Epithelial cell of esophagus (primary cell): ENCODE data around the gene PPP1R12B.

ENCODE experiments used
- DNase-seq: peaks from one replicate; pipeline ENCODE4 v3.0.0; 2010; ENCODE audit warnings: low read depth
- H3K4me3 ChIP-seq: 2 replicates; pipeline ENCODE4 v1.5.1; 2011; ENCODE audit warnings: mild to moderate bottlenecking, low read length, control low read depth
- TF ChIP-seq, protein P1 (sequence below): IDR thresholded peaks from 2 replicates; pipeline ENCODE4 v1.5.1; 2011; ENCODE audit warnings: low read depth, mild to moderate bottlenecking, low read length, control low read depth, inconsistent platforms; ENCODE audit not compliant: insufficient read depth; ENCODE audit errors: missing control alignments

PPP1R12B gene

DNA sequence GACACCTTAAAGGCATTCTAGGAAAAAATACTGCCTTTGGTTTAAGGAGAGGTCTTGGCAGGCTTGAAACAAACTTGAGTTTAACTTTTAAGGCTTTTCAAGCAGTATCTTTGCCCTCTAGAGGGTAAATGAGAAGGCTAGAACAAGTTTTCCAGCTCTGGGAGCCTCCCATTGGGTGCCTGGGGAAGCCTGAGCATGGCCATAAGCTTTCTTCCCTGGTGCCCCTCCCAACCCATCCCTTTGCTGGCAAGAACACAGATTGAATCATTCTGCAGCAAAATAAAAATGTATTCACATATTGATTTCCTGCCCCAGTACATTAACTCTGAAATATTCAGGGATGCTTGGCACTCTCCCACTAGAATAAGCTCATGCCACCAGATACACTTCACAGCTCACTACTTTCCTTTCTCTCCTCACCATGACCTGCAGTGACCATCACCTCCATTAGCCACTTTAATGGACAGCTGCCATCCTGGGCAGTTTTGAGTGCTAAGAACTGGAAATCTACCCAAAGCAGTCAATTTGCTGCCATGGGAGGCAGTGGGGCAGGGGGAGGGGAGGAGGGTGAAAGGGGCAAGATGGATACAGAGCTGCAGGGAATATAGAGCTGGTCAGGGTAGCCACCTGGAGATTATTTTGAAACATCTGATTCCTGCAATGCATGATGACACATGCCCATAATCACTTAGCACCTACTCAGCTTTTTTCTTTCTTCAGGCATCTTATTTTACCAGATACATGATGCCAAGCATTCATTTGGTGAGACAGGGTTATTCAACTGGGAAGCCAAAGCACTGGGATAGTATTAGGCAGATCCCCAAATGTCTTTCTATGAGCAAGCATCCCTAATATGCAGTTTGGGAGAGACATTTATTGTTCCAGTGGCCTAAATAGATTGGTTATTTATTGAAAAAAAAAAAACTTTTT lies 221.2 kb downstream of the PPP1R12B start:
- TF ChIP-seq, protein P1, sequence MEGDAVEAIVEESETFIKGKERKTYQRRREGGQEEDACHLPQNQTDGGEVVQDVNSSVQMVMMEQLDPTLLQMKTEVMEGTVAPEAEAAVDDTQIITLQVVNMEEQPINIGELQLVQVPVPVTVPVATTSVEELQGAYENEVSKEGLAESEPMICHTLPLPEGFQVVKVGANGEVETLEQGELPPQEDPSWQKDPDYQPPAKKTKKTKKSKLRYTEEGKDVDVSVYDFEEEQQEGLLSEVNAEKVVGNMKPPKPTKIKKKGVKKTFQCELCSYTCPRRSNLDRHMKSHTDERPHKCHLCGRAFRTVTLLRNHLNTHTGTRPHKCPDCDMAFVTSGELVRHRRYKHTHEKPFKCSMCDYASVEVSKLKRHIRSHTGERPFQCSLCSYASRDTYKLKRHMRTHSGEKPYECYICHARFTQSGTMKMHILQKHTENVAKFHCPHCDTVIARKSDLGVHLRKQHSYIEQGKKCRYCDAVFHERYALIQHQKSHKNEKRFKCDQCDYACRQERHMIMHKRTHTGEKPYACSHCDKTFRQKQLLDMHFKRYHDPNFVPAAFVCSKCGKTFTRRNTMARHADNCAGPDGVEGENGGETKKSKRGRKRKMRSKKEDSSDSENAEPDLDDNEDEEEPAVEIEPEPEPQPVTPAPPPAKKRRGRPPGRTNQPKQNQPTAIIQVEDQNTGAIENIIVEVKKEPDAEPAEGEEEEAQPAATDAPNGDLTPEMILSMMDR: no peak
- peak; percentile 68 for DNase-seq
- H3K4me3 ChIP-seq: no peak overlapping the region

DNA sequence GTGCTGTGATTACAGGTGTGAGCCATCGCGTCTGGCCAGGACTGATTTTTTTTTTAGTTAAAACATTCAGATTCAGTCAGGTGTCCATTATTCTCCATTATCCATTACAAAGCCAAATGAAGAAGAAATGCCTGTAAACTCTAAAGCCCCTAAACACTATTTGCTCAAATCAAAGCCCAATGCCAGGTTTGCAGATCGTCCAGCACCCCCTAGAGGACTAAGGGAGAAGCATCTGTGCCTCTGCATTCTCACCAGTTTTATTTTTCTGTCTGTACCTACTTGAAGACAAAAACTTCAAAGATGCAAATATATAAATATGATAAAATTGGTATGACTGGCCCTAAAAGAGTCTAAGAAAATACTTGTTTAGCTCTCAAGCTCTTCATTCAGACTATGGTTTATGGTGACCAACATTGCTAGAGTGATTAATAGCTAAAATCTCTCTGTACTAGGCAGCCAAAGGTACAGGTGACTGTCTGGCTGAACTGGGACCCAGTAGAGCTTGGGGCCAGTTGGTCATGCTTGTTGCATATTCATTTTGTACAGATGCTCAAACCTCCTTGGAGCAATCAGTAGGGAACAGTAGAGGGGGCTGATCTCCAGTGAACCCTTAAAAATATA lies 223.3 kb downstream of the PPP1R12B start:
- TF ChIP-seq, protein P1: peak; percentile 89
- no peak overlapping the region for H3K4me3 ChIP-seq
- peak; percentile 56 for DNase-seq

DNA sequence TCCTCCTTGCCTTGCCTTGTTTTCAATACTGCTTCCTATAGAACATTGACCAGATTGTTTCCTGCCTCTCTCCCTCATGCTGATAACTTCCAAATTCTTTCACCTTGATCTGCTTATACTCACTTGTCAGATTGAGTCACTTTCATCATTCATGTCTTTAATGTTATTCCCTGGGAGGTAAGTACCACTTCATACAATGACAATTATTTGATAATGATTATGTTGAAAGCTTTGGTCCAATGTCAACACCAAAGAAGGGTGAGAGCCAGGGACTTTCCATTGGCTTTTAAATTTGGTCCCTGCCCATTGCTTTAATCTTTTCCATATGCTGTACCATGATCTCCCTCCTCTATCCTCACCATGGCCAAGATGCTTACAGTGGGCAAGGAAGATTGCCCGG lies 224.4 kb downstream of the PPP1R12B start:
- DNase-seq: no peak
- TF ChIP-seq, protein P1: no peak
- no peak overlapping the region for H3K4me3 ChIP-seq

DNA sequence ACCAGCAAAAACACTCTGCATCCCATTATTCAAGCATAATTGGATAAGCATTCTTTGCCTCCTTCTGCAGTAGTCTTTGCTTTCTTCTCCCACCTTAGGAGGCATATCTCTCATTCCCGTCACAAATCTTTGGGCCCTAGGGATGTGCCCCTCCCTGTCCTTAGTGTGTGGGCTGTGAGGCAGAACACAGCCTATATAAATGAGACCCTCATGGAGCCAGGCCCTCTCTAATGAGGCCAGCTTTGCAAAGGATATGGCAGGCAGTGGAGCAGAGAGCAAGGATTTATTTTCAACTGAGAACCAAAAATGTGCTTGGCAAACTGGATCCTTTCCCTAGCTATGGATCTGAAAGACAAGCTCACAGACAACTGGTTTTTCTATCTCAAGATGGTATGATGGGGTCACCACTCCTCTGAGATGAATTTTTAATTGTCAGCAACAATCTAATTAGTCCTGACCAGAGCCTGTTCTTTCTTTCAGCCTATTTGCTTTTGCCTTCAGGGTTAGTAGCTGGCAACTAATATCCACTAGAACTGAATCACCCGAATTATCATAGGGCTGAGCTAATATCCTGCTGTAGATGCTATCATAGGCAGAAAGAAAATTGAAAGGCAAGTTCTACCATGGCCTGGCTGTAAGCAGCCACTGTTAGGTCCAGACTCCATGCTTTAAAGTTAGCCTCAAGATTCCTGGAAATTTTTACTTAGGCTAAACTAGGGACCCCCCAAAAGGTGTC lies 227.6 kb downstream of the PPP1R12B start:
- TF ChIP-seq, protein P1: no peak
- no peak overlapping the region for H3K4me3 ChIP-seq
- DNase-seq: peak; percentile 81

DNA sequence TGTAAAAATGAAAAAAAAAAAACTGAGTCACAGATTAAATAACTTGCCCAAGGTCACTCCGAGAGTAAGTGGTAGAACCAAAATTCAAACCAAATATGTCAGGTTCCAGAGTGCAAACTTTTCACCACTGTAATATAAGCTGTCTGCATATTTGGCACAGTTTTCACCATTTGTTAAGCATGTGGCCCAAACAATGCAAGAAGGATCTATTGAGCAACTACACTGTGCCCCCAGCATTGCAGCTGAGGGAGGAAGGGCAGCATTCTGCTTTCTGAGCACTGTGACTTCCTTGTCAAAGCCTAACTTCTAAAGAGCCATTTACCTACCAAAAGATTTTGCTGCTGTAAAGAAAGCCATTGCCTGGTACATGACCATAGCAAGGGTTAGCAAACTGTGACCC lies 228.3 kb downstream of the PPP1R12B start:
- DNase-seq: peak; percentile 43
- TF ChIP-seq, protein P1: no peak
- H3K4me3 ChIP-seq: no peak overlapping the region

DNA sequence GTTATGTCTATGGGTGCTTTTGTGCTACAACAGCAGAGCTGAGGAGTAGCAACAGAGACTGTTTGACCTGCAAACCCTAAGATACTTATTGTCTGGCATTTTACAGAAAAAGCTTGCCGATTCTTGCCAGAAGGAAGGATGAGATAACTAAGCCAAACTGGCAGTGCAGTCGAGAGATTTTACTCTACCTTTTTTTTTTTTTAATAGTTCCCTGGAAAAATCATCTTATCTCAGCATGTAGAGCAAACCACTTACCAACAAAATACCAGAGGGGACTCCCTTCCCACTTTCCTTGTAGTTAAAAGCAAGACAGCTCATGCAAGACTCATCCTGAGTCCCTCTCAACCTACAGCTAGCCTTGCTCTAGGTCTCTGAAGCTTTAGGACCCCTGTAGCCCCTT lies 228.9 kb downstream of the PPP1R12B start:
- H3K4me3 ChIP-seq: no peak overlapping the region
- peak; percentile 40 for DNase-seq
- TF ChIP-seq, protein P1: no peak
